ENCODE measurements around the gene PCDH10. TPM values are rescaled to one million over a fixed set of nuclear protein-coding genes. Genes with fewer than 3 reads are reported as not detected.

PCDH10 gene
- total RNA-seq, 1 experiment from 2014 or later: not detected

GRCh38 chr4:133147921-133148689, 989 bp upstream of the PCDH10 start:
- intact Hi-C loops (cut with micrococcal nuclease; ENCODE audit: unreplicated experiment): no loop called here
- Mint-ChIP-seq H3K27ac (ENCODE audit: unreplicated experiment) (no peak overlapping the region), H3K4me1 (ENCODE audit: low read depth, unreplicated experiment) (peaks cover 6% of the 10 kb centered on the region), H3K36me3 (ENCODE audit: insufficient read depth, unreplicated experiment) (peaks cover 5% of the 10 kb centered on the region), H3K4me3 (ENCODE audit: low read depth, unreplicated experiment) (no peak overlapping the region), H3K9me3 (ENCODE audit: low read depth, unreplicated experiment) (peaks cover 7% of the 10 kb centered on the region), H3K27me3 (ENCODE audit: unreplicated experiment) (no peaks in the 10 kb centered on the region)
- CTCF ChIA-PET: no interaction called here
- TF ChIP-seq CTCF (IDR thresholded peaks at IDR 0.05; ENCODE audit: unreplicated experiment): no peak
- DNase-seq: no peak
- no TSS peak for BruUV-seq (replicated peaks)

- H3K27ac Mint-ChIP-seq (ENCODE audit: unreplicated experiment): no peak overlapping the region
- DNase-seq: no peak
- H3K4me1 Mint-ChIP-seq (ENCODE audit: low read depth, unreplicated experiment): peaks cover 7% of the 10 kb centered on the region
- H3K9me3 Mint-ChIP-seq (ENCODE audit: low read depth, unreplicated experiment): peaks cover 7% of the 10 kb centered on the region
- H3K36me3 Mint-ChIP-seq (ENCODE audit: insufficient read depth, unreplicated experiment): peaks cover 5% of the 10 kb centered on the region
- CTCF ChIA-PET: no interaction called here
- no TSS peak for BruUV-seq (replicated peaks)
- H3K4me3 Mint-ChIP-seq (ENCODE audit: low read depth, unreplicated experiment): no peak overlapping the region
- intact Hi-C loops (cut with micrococcal nuclease; ENCODE audit: unreplicated experiment): no loop called here
- no peaks in the 10 kb centered on the region for H3K27me3 Mint-ChIP-seq (ENCODE audit: unreplicated experiment)
- no peak for TF ChIP-seq CTCF (IDR thresholded peaks at IDR 0.05; ENCODE audit: unreplicated experiment)
These were observed 236 bp downstream of the PCDH10 start for GRCh38 chr4:133149364-133149695.

- CTCF ChIA-PET: interaction anchor here (0.7 kb wide), 1 partner anchor 1911 kb away, joined by 5 read pairs; no protein-coding TSS in a partner anchor
- no peak for TF ChIP-seq CTCF (IDR thresholded peaks at IDR 0.05; ENCODE audit: unreplicated experiment)
- H3K36me3 Mint-ChIP-seq (ENCODE audit: insufficient read depth, unreplicated experiment): peaks cover 5% of the 10 kb centered on the region
- no peak overlapping the region for H3K27ac Mint-ChIP-seq (ENCODE audit: unreplicated experiment)
- H3K4me1 Mint-ChIP-seq (ENCODE audit: low read depth, unreplicated experiment): peaks cover 7% of the 10 kb centered on the region
- BruUV-seq (replicated peaks): no TSS peak
- H3K27me3 Mint-ChIP-seq (ENCODE audit: unreplicated experiment): no peaks in the 10 kb centered on the region
- H3K9me3 Mint-ChIP-seq (ENCODE audit: low read depth, unreplicated experiment): peaks cover 7% of the 10 kb centered on the region
- intact Hi-C loops (cut with micrococcal nuclease; ENCODE audit: unreplicated experiment): loop anchor here (5.0 kb wide), 1 partner anchor 332 kb away; no protein-coding TSS in a partner anchor
- no peak overlapping the region for H3K4me3 Mint-ChIP-seq (ENCODE audit: low read depth, unreplicated experiment)
- DNase-seq: no peak
These were observed 908 bp downstream of the PCDH10 start for GRCh38 chr4:133149932-133150471.

- no TSS peak for BruUV-seq (replicated peaks)
- Mint-ChIP-seq H3K9me3 (ENCODE audit: low read depth, unreplicated experiment) (peaks cover 7% of the 10 kb centered on the region), H3K4me1 (ENCODE audit: low read depth, unreplicated experiment) (peaks cover 7% of the 10 kb centered on the region), H3K4me3 (ENCODE audit: low read depth, unreplicated experiment) (no peak overlapping the region), H3K36me3 (ENCODE audit: insufficient read depth, unreplicated experiment) (peaks cover 5% of the 10 kb centered on the region), H3K27me3 (ENCODE audit: unreplicated experiment) (no peaks in the 10 kb centered on the region), H3K27ac (ENCODE audit: unreplicated experiment) (no peak overlapping the region)
- CTCF ChIA-PET: interaction anchor here (0.7 kb wide), 1 partner anchor 1911 kb away, joined by 5 read pairs; no protein-coding TSS in a partner anchor
- intact Hi-C loops (cut with micrococcal nuclease; ENCODE audit: unreplicated experiment): loop anchor here (5.0 kb wide), 1 partner anchor 332 kb away; no protein-coding TSS in a partner anchor
- no peak for TF ChIP-seq CTCF (IDR thresholded peaks at IDR 0.05; ENCODE audit: unreplicated experiment)
- no peak for DNase-seq
These were observed 1.6 kb downstream of the PCDH10 start for GRCh38 chr4:133150486-133151340.

Measured in Calu3 (cell line).